Lower lobe of right lung (tissue), 2 donors: ENCODE data around the gene FBN1. TPM values are rescaled to one million over a fixed set of nuclear protein-coding genes. Genes with fewer than 3 reads are reported as not detected.

ENCODE experiments used
- ATAC-seq, 2 donors: fragments of 200-7000 bp; cut with Tn5 transposase; one replicate each; pipeline ENCODE4 v1.9.1; 2020 to 2022; ENCODE audit warnings: mild to moderate bottlenecking in 2 of 2, moderate library complexity in 2 of 2
- DNase-seq: peaks from one replicate; pipeline ENCODE4 v3.0.0-alpha.2; 2020
- H3K27ac ChIP-seq: fragments of 200-600 bp; one replicate; pipeline ENCODE4 v1.8.0; 2022
- H3K27me3 ChIP-seq: fragments of 200-600 bp; one replicate; pipeline ENCODE4 v1.8.0; 2022; ENCODE audit warnings: low read depth
- H3K36me3 ChIP-seq: fragments of 200-600 bp; one replicate; pipeline ENCODE4 v1.8.0; 2022; ENCODE audit warnings: mild to moderate bottlenecking
- H3K4me1 ChIP-seq: fragments of 200-600 bp; one replicate; pipeline ENCODE4 v1.8.0; 2022
- H3K4me3 ChIP-seq: fragments of 200-600 bp; one replicate; pipeline ENCODE4 v1.8.0; 2022; ENCODE audit warnings: mild to moderate bottlenecking
- H3K9me3 ChIP-seq: fragments of 200-600 bp; one replicate; pipeline ENCODE4 v1.8.0; 2022
- intact Hi-C: fragments of 100-400 bp; cut with DNase I; formaldehyde crosslinking; loops from one replicate; pipeline ENCODE4 v1.11.0; 2022
- total RNA-seq: library from RNA; stranded (reverse); fragmentation: NEBNext Ultra II Directional; extraction: Animal tissue kit (Norgen Biotek cat#: 25700); gene quantifications from one replicate; pipeline ENCODE4 v1.2.1, GENCODE V29; 2021
- TF ChIP-seq, protein P1 (sequence below): fragments of 200-600 bp; IDR thresholded peaks from one replicate; pipeline ENCODE4 v1.8.0; 2022; ENCODE audit warnings: antibody characterized with exemption, mild to moderate bottlenecking
- donor health status: DM: no; HTN: yes; CAD: no; lungs with severe emphysema.

Gene FBN1
- total RNA-seq, 1 donor from 2014 or later, result 75.3 TPM

DNA sequence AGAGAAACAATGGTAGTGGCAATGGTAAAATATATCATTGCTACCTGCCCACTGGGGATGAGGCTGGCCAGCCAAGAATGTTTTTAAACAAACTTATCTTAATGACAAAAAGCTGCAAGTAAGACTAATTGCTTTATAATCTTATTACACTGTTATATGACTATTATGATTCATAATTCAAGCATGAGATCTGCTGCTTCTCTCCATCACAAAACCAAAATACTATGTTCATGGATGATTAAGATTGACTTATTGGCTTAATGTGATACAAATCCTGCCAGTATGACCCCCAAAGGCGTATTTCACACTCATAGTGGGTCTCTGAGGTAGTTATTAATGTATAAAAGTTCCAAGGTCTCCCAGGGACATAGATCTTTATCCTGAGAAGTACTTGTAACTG lies 52.6 kb downstream of the FBN1 start:
- intact Hi-C loops, result no loop called here
- H3K27ac ChIP-seq, result no peak overlapping the region
- H3K9me3 ChIP-seq, result no peaks in the 10 kb centered on the region
- H3K36me3 ChIP-seq, result peaks cover 5% of the 10 kb centered on the region
- ATAC-seq (no peak), DNase-seq (no peak)
- TF ChIP-seq, protein P1, sequence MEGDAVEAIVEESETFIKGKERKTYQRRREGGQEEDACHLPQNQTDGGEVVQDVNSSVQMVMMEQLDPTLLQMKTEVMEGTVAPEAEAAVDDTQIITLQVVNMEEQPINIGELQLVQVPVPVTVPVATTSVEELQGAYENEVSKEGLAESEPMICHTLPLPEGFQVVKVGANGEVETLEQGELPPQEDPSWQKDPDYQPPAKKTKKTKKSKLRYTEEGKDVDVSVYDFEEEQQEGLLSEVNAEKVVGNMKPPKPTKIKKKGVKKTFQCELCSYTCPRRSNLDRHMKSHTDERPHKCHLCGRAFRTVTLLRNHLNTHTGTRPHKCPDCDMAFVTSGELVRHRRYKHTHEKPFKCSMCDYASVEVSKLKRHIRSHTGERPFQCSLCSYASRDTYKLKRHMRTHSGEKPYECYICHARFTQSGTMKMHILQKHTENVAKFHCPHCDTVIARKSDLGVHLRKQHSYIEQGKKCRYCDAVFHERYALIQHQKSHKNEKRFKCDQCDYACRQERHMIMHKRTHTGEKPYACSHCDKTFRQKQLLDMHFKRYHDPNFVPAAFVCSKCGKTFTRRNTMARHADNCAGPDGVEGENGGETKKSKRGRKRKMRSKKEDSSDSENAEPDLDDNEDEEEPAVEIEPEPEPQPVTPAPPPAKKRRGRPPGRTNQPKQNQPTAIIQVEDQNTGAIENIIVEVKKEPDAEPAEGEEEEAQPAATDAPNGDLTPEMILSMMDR, result no peak
- no peaks in the 10 kb centered on the region for H3K27me3 ChIP-seq
- no peaks in the 10 kb centered on the region for H3K4me1 ChIP-seq
- H3K4me3 ChIP-seq, result no peak overlapping the region

DNA sequence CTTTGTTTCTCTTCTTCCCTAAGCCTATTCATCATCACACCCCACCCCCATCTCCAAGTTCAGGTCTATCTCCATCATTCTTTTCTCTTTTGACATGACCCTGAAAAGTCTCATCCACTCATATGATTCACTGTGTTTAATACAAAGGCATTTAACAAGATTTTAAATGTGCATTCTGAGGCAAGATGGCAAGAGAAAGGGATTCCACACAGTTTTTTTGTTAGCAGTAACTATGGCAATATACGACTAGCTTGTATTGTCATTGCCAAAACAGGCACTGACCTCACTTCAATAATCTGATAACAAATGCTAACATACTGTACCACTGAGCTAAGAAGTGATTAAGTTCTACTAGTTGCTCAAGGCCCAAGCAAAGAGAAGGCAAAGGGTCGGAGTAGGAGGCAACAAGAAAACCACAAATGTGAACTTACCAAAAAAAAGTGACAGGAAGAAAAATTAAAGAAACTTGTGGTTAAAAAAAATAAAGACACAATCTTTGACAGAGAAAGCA lies 53.2 kb downstream of the FBN1 start:
- H3K4me1 ChIP-seq, result no peaks in the 10 kb centered on the region
- no peaks in the 10 kb centered on the region for H3K27me3 ChIP-seq
- intact Hi-C loops, result no loop called here
- ATAC-seq (peak; percentile 43 to 70), DNase-seq (no peak)
- no peak overlapping the region for H3K27ac ChIP-seq
- no peak overlapping the region for H3K4me3 ChIP-seq
- peaks cover 5% of the 10 kb centered on the region for H3K36me3 ChIP-seq
- TF ChIP-seq, protein P1, result no peak
- no peaks in the 10 kb centered on the region for H3K9me3 ChIP-seq

DNA sequence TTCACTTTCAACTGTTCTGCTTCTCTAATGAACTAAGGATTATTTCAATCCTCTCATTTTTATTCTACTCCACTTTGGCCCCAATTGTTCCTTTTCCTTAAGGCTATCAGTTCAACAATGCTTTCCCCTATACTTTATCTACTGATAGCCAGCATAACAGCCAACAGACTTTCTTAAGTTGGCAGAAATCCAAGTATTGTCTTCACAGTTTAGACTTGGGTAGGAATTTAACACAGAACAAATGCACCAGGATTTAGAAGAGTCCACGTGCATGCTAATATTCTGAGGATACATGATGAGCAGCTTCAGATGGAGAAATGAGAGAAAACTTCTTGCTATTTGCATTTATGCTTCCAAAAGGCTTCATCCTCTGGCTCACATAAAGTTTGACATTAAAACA lies 54.8 kb downstream of the FBN1 start:
- Histone ChIP-seq H3K9me3 (no peaks in the 10 kb centered on the region), H3K36me3 (no peaks in the 10 kb centered on the region), H3K4me3 (no peak overlapping the region), H3K27ac (no peak overlapping the region), H3K4me1 (no peaks in the 10 kb centered on the region), H3K27me3 (no peaks in the 10 kb centered on the region)
- ATAC-seq (no peak), DNase-seq (no peak)
- intact Hi-C loops, result no loop called here
- TF ChIP-seq, protein P1, result no peak

DNA sequence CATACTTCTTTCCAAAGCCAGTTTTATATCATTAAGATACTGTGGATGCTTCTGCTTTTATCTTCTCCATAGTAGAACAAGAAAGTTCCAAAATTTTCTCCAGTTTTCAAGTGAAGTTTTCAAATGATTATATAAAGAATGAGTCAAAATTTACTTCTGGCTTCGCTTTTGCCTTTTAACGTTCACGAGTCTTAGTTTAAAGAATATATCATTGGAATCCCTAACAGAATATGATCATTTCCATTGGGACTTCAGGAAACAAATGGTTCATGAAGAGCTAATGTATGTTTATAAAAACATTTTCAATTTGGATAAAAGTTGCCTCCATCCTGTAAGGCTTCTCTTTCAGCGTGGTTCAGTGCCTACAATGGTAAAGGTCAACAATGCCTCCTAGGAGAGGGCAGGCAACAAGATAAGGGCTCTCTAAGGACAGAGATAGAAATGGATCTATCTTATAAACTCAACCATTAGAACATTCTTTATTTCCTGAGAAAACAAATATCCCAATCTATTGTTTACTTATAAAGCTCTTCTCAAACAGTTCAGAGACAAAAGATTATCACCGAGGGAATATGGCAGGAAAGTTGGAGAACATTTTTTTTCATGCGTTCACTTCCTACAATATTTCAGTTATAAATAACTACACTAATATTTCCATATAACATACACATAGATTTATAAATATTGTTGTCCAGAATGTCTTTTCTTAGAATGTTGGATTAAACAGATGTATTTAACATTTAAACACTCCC lies 60.5 kb downstream of the FBN1 start:
- Histone ChIP-seq H3K4me1 (peaks cover 5% of the 10 kb centered on the region), H3K9me3 (no peaks in the 10 kb centered on the region), H3K36me3 (no peaks in the 10 kb centered on the region), H3K27ac (no peak overlapping the region), H3K27me3 (no peaks in the 10 kb centered on the region), H3K4me3 (no peak overlapping the region)
- TF ChIP-seq, protein P1, result no peak
- ATAC-seq (no peak), DNase-seq (no peak)
- intact Hi-C loops, result no loop called here

DNA sequence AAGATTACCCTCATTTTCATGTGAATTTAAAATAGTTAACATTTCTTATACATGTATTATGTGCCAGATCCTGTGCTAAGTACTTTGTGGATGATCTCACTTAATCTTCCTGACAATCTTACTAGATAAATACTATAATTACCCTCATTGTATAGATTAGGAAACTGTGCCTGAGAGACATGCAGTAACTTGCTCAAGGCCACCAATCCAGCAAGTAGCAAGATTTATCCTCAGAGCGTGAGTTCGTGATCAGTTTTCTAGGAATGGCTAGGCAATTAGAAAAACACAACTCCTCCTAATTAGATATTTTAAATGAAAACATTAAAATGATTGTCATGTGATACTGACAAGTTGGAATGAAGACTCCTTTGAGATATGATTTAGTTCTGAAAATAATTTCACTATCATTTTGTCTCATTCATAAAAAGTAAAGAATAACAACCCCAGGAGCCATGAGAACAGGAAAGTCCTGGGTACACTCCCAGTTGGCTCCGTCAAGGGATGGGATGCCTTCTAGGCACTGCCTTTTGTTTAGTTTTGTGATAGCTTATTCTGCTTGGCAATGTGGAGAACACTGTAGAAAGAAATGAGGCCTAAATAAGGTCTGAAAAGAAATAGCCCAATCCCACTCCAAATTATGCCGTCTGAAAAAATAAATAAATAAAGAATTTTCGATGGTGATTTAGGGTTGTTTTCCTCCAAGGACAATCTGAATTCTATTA lies 61.3 kb downstream of the FBN1 start:
- Histone ChIP-seq H3K4me3 (no peak overlapping the region), H3K4me1 (peaks cover 9% of the 10 kb centered on the region), H3K36me3 (no peaks in the 10 kb centered on the region), H3K27me3 (no peaks in the 10 kb centered on the region), H3K9me3 (no peaks in the 10 kb centered on the region), H3K27ac (no peak overlapping the region)
- ATAC-seq (no peak), DNase-seq (no peak)
- TF ChIP-seq, protein P1, result no peak
- intact Hi-C loops, result no loop called here
